HepG2 (cell line): ENCODE measurements around the gene KIF6. TPM values are rescaled to one million over a fixed set of nuclear protein-coding genes. Genes with fewer than 3 reads are reported as not detected.

Source experiments
- AGO1 ChIP-seq: fragments of 200-400 bp; formaldehyde crosslinking; IDR thresholded peaks from 2 replicates; pipeline ENCODE4 v1.6.1; 2017; ENCODE audit warnings: mild to moderate bottlenecking, low read depth, low read length, moderate library complexity; ENCODE audit not compliant: poor library complexity, severe bottlenecking
- ARNT2 ChIP-seq: sonication (generic); formaldehyde crosslinking; IDR thresholded peaks from 2 replicates; pipeline ENCODE4 v1.8.0; 2022; ENCODE audit warnings: mild to moderate bottlenecking, low read depth, missing genetic modification reagents, moderate library complexity
- DDIT3 ChIP-seq: sonication (generic); formaldehyde crosslinking; IDR thresholded peaks from 2 replicates; pipeline ENCODE4 v1.4.0; 2020; ENCODE audit warnings: mild to moderate bottlenecking, missing genetic modification reagents
- DNMT1 ChIP-seq: sonication (generic); formaldehyde crosslinking; IDR thresholded peaks from 2 replicates; pipeline ENCODE4 v1.5.1; 2020; ENCODE audit warnings: mild to moderate bottlenecking, missing genetic modification reagents
- E2F5 ChIP-seq: sonication (generic); formaldehyde crosslinking; conservative IDR thresholded peaks from 2 replicates; pipeline ENCODE4 v1.4.0; 2020; ENCODE audit warnings: missing genetic modification reagents
- FOXK2 ChIP-seq: fragments of 450-650 bp; IDR thresholded peaks from 2 replicates; pipeline ENCODE4 v1.6.1; 2016
- GATAD1 ChIP-seq: IDR thresholded peaks from 2 replicates; pipeline ENCODE4 v1.6.1; 2016; ENCODE audit warnings: missing genetic modification reagents, missing compliant biosample characterization
- GLI4 ChIP-seq: sonication (generic); formaldehyde crosslinking; IDR thresholded peaks from 2 replicates; pipeline ENCODE4 v1.5.1; 2020; ENCODE audit warnings: missing genetic modification reagents, mild to moderate bottlenecking, moderate library complexity, borderline replicate concordance
- HDAC1 ChIP-seq: sonication (generic); formaldehyde crosslinking; IDR thresholded peaks from 2 replicates; pipeline ENCODE4 v1.5.1; 2020; ENCODE audit warnings: mild to moderate bottlenecking, missing genetic modification reagents
- KLF13 ChIP-seq: sonication (generic); formaldehyde crosslinking; IDR thresholded peaks from 2 replicates; pipeline ENCODE4 v1.4.0; 2020; ENCODE audit warnings: mild to moderate bottlenecking, missing genetic modification reagents
- LCORL ChIP-seq, 2 experiments: fragments of 450-650 bp in 1 of 2; sonication (generic) in 1 of 2; formaldehyde crosslinking in 1 of 2; IDR thresholded peaks; 2 replicates each; pipeline versions ENCODE4 v1.5.0 to v1.6.1; 2017 to 2020; ENCODE audit warnings: antibody characterized with exemption in 1 of 2, missing genetic modification reagents in 1 of 2
- MAX ChIP-seq: IDR thresholded peaks from 2 replicates; pipeline ENCODE4 v1.6.1; 2012; ENCODE audit warnings: inconsistent platforms
- PCBP2 ChIP-seq: fragments of 200-400 bp; formaldehyde crosslinking; optimal IDR thresholded peaks from 2 replicates; pipeline ENCODE3; 2018; ENCODE audit warnings: low read length, low read depth; ENCODE audit not compliant: poor library complexity, severe bottlenecking
- POLR2G ChIP-seq: fragments of 200-400 bp; formaldehyde crosslinking; IDR thresholded peaks from 2 replicates; pipeline ENCODE4 v1.6.1; 2018; ENCODE audit warnings: mild to moderate bottlenecking, low read depth, low read length, moderate library complexity
- SAFB2 ChIP-seq: sonication (generic); formaldehyde crosslinking; IDR thresholded peaks from 2 replicates; pipeline ENCODE4 v1.5.1; 2020; ENCODE audit warnings: missing genetic modification reagents, low read depth, mild to moderate bottlenecking, borderline replicate concordance
- SP2 ChIP-seq: sonication (generic); formaldehyde crosslinking; IDR thresholded peaks from 2 replicates; pipeline ENCODE4 v1.5.1; 2020; ENCODE audit warnings: mild to moderate bottlenecking, missing genetic modification reagents
- THAP8 ChIP-seq: sonication (generic); formaldehyde crosslinking; IDR thresholded peaks from 2 replicates; pipeline ENCODE4 v1.5.1; 2020; ENCODE audit warnings: missing genetic modification reagents, mild to moderate bottlenecking, borderline replicate concordance
- UBTF ChIP-seq: sonication (generic); formaldehyde crosslinking; IDR thresholded peaks from 2 replicates; pipeline ENCODE4 v1.4.0; 2020; ENCODE audit warnings: mild to moderate bottlenecking, missing genetic modification reagents
- ZFP36L1 ChIP-seq: sonication (generic); formaldehyde crosslinking; IDR thresholded peaks from 2 replicates; pipeline ENCODE4 v1.8.0; 2022; ENCODE audit warnings: mild to moderate bottlenecking, missing genetic modification reagents, moderate library complexity
- ZNF124 ChIP-seq: sonication (generic); formaldehyde crosslinking; IDR thresholded peaks from 2 replicates; pipeline ENCODE4 v1.4.0; 2020; ENCODE audit warnings: missing genetic modification reagents
- ZNF414 ChIP-seq: sonication (generic); formaldehyde crosslinking; IDR thresholded peaks from 2 replicates; pipeline ENCODE4 v1.5.0; 2020; ENCODE audit warnings: missing genetic modification reagents
- ZSCAN12 ChIP-seq: sonication (generic); formaldehyde crosslinking; IDR thresholded peaks from 2 replicates; pipeline ENCODE4 v1.9.0; 2021; ENCODE audit warnings: mild to moderate bottlenecking, missing genetic modification reagents
- polyA plus RNA-seq, 8 experiments: library from polyadenylated mRNA; depleted of rRNA in 3 of 8; stranded (reverse) in 7 of 8; unstranded in 1 of 8; fragments of >200 nt; fragmentation: Illumina TruSeq in 4 of 8; extraction: Trizol in 4 of 8; gene quantifications; 2 replicates each; pipeline versions ENCODE4 v1.2.1 to v1.2.3, GENCODE V29; 2011 to 2016; ENCODE audit warnings: low read depth in 4 of 8, missing spikeins in 1 of 8, mixed read lengths in 1 of 8; ENCODE audit not compliant: insufficient read depth in 1 of 8
- total RNA-seq, 5 experiments: library from RNA; depleted of rRNA; stranded (reverse); fragments of >200 nt; fragmentation: Illumina TruSeq; extraction: Trizol; gene quantifications; 2 replicates each; pipeline ENCODE4 v1.2.3, GENCODE V29; 2016; ENCODE audit warnings: low read depth in 1 of 5
- TF ChIP-seq, protein P1 (sequence below): sonication (generic); formaldehyde crosslinking; IDR thresholded peaks from 2 replicates; pipeline ENCODE4 v1.4.0; 2020; ENCODE audit warnings: missing genetic modification reagents; ENCODE audit errors: not compliant biosample characterization

KIF6 gene
- total and polyA plus RNA-seq, 2 of the 13 experiments (the other 11 are each of a cell fraction or from before 2014, with no cell fraction given): 0.04 to 0.27 TPM

- TF ChIP-seq E2F5 (CRISPR knock-in tag) (no peak), ARNT2 (CRISPR knock-in tag) (no peak), SAFB2 (CRISPR knock-in tag) (no peak), FOXK2 (no peak), DDIT3 (CRISPR knock-in tag) (no peak), ZNF414 (CRISPR knock-in tag) (no peak), AGO1 (no peak), SP2 (peak; percentile 63), KLF13 (CRISPR knock-in tag) (no peak), ZNF124 (CRISPR knock-in tag) (0 out of 2 replicates have a peak, but pooled peaks have one; percentile 18), GATAD1 (no peak), LCORL (IDR thresholded peaks at IDR 0.05) (no peak), LCORL (CRISPR knock-in tag; IDR thresholded peaks at IDR 0.05) (0 out of 2 replicates have a peak, but pooled peaks have one; percentile 48), DNMT1 (0 out of 2 replicates have a peak, but pooled peaks have one; percentile 51), MAX (peak; percentile 92), POLR2G (no peak), PCBP2 (no peak), UBTF (CRISPR knock-in tag) (no peak), THAP8 (CRISPR knock-in tag) (no peak), HDAC1 (CRISPR knock-in tag) (no peak), ZFP36L1 (CRISPR knock-in tag) (no peak), ZSCAN12 (no peak), GLI4 (CRISPR knock-in tag) (0 out of 2 replicates have a peak, but pooled peaks have one; percentile 54)
- TF ChIP-seq, protein P1, sequence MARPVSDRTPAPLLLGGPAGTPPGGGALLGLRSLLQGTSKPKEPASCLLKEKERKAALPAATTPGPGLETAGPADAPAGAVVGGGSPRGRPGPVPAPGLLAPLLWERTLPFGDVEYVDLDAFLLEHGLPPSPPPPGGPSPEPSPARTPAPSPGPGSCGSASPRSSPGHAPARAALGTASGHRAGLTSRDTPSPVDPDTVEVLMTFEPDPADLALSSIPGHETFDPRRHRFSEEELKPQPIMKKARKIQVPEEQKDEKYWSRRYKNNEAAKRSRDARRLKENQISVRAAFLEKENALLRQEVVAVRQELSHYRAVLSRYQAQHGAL (CRISPR knock-in tag): no peak
Measured at GRCh38 chr6:39724787-39725631, at the start of gene KIF6 (continued).
